ENCODE data around the gene AANAT.
A peak's percentile ranks its signal among the peaks of the same experiment; 100 is the strongest.
"Not testable (repeated sequence)": the region's sequence is repeated elsewhere in the genome, so short reads cannot be mapped to it uniquely, and the experiment has no call there.

The AANAT gene

DNA sequence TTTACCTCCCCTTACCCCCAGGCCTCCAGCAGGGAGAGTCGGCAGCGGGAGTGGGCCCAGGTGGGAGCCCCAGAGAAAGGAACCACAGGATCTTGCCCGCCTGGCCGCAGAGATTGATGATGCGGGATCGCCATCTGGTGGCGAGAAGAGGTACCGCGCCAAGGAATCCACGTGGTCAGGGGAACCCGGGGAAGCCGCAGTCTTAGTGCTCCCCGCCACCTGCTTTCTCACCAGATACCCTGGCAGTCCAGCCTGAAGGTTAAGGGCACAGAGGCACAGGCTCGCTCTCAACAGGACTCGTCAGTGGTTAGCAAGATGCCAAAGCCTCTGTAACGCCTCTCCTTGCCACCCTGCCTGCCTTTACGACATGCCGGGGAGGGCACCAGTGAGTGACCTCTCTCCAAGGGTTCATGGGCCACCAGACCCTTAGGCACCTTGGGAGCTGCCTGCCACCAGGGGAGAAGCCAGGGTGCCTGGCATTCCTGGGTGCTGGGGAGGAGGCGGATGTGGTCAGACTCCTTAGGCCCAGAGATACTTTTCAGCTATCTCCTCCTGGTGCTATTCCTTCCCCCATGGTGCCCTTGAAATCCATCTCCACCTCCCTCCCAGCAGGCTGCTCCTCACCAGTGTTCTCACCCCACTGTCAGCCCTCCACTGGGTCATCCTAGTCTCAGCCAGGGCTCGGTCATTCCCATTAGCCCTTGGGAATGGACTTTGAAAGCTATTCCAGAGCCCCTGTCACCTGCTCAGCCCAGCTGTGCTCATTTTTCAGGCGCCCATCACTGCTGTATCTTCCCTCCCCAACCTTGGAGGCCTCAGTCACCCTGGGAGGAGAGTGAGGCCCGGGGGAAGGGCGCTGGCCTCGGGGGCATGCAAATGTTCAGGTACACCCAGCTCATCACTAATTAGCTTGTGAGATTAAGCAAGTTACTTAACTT, 39.3 kb downstream of the AANAT start:
- no peak overlapping the region for H3K4me3 ChIP-seq (ENCODE audit: low read length, poor library complexity, severe bottlenecking)
- no peaks in the 10 kb centered on the region for H3K9me3 ChIP-seq (ENCODE audit: insufficient read depth, low read depth, low read length)
- TF ChIP-seq CTCF (conservative IDR thresholded peaks at IDR 0.05; ENCODE audit: low read length) (peak; percentile 87), EZH2phosphoT487 (IDR thresholded peaks at IDR 0.05; ENCODE audit: borderline replicate concordance) (no peak)
- H3F3A ChIP-seq (ENCODE audit: low read depth): no peaks in the 10 kb centered on the region
- H2AFZ ChIP-seq (ENCODE audit: low read length): peak overlapping the region; percentile 86
- H3K27me3 ChIP-seq (ENCODE audit: insufficient read depth, low read length, poor library complexity, severe bottlenecking): no peaks in the 10 kb centered on the region
- no peaks in the 10 kb centered on the region for H3K79me2 ChIP-seq (ENCODE audit: insufficient read depth, low read length)
- no peak overlapping the region for H3K9ac ChIP-seq (ENCODE audit: low read depth, low read length, poor library complexity, severe bottlenecking)
- H3K9me2 ChIP-seq (replicated peaks; ENCODE audit: low read depth, low read length): no peaks in the 10 kb centered on the region
- H3K4me1 ChIP-seq (ENCODE audit: insufficient read depth, low read length, poor library complexity, severe bottlenecking): peaks cover 16% of the 10 kb centered on the region
- no peaks in the 10 kb centered on the region for H3K36me3 ChIP-seq (ENCODE audit: insufficient read depth, low read length)
- no peaks in the 10 kb centered on the region for H4K20me1 ChIP-seq (ENCODE audit: insufficient read depth, low read length, poor library complexity, severe bottlenecking)
- H3K4me2 ChIP-seq (ENCODE audit: low read depth, low read length, poor library complexity, severe bottlenecking): no peak overlapping the region

DNA sequence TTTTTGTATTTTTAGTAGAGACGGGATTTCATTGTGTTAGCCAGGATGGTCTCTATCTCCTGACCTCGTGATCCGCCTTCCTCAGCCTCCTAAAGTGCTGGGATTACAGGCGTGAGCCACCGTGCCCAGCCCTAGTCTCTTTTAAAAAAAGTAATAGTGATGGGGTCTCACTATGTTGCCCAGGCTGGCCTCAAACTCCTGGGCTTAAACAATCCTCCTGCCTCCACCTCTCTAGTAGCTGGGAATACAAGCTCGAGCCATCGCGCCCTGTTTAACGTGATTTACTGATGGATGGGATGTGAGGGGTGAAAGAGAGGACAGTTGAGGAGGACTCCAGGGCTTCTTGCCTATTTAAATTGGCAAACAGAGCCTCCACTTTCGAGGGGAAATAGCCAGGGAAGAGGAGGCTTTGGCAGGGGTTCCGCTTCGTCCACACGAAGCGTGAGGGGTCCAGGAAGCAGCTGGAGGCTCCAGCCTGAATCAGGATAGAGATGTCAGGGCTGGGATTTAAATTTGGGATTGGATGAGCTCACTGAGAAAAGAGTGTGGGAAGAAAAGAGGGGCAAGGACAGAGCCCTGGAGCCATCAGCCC, 41.2 kb downstream of the AANAT start:
- not testable (repeated sequence) for H3K36me3 ChIP-seq (ENCODE audit: insufficient read depth, low read length); H3K9me3 ChIP-seq (ENCODE audit: insufficient read depth, low read depth, low read length); H3K4me3 ChIP-seq (ENCODE audit: low read length, poor library complexity, severe bottlenecking); H2AFZ ChIP-seq (ENCODE audit: low read length); H3K4me1 ChIP-seq (ENCODE audit: insufficient read depth, low read length, poor library complexity, severe bottlenecking); H4K20me1 ChIP-seq (ENCODE audit: insufficient read depth, low read length, poor library complexity, severe bottlenecking); H3F3A ChIP-seq (ENCODE audit: low read depth); H3K9ac ChIP-seq (ENCODE audit: low read depth, low read length, poor library complexity, severe bottlenecking); H3K4me2 ChIP-seq (ENCODE audit: low read depth, low read length, poor library complexity, severe bottlenecking); H3K79me2 ChIP-seq (ENCODE audit: insufficient read depth, low read length); H3K27me3 ChIP-seq (ENCODE audit: insufficient read depth, low read length, poor library complexity, severe bottlenecking); H3K9me2 ChIP-seq (replicated peaks; ENCODE audit: low read depth, low read length)

DNA sequence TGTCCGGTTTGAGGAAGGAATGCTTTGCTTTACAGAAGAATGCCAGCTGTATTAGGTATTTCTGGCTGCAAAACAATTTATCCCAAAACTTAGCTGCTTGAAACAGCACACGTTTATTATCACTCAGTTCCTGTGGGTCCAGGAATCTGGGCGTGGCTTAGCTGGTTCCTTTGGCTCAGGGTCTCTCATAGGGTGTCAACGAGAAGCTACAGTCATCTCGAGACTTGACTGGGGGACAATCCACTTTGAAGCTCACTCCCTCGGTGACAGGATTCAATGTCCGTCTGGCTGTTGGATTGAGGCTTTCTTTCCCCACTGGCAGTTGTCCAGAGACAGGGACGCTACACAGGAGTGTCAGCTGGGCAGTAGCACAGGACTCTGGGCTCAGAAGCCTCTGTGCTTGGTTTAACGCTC, 43.4 kb downstream of the AANAT start:
- Histone ChIP-seq H3K9ac (ENCODE audit: low read depth, low read length, poor library complexity, severe bottlenecking) (no peak overlapping the region), H3K9me3 (ENCODE audit: insufficient read depth, low read depth, low read length) (no peaks in the 10 kb centered on the region), H3K9me2 (replicated peaks; ENCODE audit: low read depth, low read length) (no peaks in the 10 kb centered on the region), H3K4me1 (ENCODE audit: insufficient read depth, low read length, poor library complexity, severe bottlenecking) (peaks cover 18% of the 10 kb centered on the region), H3K36me3 (ENCODE audit: insufficient read depth, low read length) (no peaks in the 10 kb centered on the region), H3K4me2 (ENCODE audit: low read depth, low read length, poor library complexity, severe bottlenecking) (no peak overlapping the region), H3K27me3 (ENCODE audit: insufficient read depth, low read length, poor library complexity, severe bottlenecking) (no peaks in the 10 kb centered on the region), H3K4me3 (ENCODE audit: low read length, poor library complexity, severe bottlenecking) (no peak overlapping the region), H2AFZ (ENCODE audit: low read length) (no peak overlapping the region), H4K20me1 (ENCODE audit: insufficient read depth, low read length, poor library complexity, severe bottlenecking) (no peaks in the 10 kb centered on the region), H3F3A (ENCODE audit: low read depth) (0 out of 2 replicates have a peak, but pooled peaks cover 6% of the 10 kb centered on the region), H3K79me2 (ENCODE audit: insufficient read depth, low read length) (no peaks in the 10 kb centered on the region)
- TF ChIP-seq CTCF (conservative IDR thresholded peaks at IDR 0.05; ENCODE audit: low read length) (no peak), EZH2phosphoT487 (IDR thresholded peaks at IDR 0.05; ENCODE audit: borderline replicate concordance) (no peak)
